WTC11 (cell line): Measurements from ENCODE around the gene FAM47E.
"Not testable (repeated sequence)": the region's sequence is repeated elsewhere in the genome, so short reads cannot be mapped to it uniquely, and the experiment has no call there.

Source experiments
- CTCF ChIP-seq: fragments of 200-600 bp; IDR thresholded peaks from 2 replicates; pipeline ENCODE4 v1.8.0; 2022; ENCODE audit warnings: antibody characterized with exemption
- EMX1 ChIP-seq: fragments of 250-450 bp; sonication (Bioruptor Pico); IDR thresholded peaks from 2 replicates; pipeline ENCODE4 v1.8.0; 2021; ENCODE audit warnings: mild to moderate bottlenecking
- FOXP1 ChIP-seq: sonication (generic); formaldehyde crosslinking; IDR thresholded peaks from 2 replicates; pipeline ENCODE4 v1.8.0; 2022; ENCODE audit warnings: missing genetic modification reagents, mild to moderate bottlenecking, moderate library complexity, borderline replicate concordance
- GABPB1 ChIP-seq: sonication (generic); formaldehyde crosslinking; IDR thresholded peaks from 2 replicates; pipeline ENCODE4 v1.8.1; 2023; ENCODE audit warnings: mild to moderate bottlenecking, missing genetic modification reagents
- IRF1 ChIP-seq: sonication (generic); formaldehyde crosslinking; IDR thresholded peaks from 2 replicates; pipeline ENCODE4 v1.8.0; 2023; ENCODE audit warnings: missing genetic modification reagents
- IRF2 ChIP-seq: sonication (generic); formaldehyde crosslinking; IDR thresholded peaks from 2 replicates; pipeline ENCODE4 v1.8.0; 2022; ENCODE audit warnings: low read depth, missing genetic modification reagents, borderline replicate concordance
- MAX ChIP-seq: sonication (generic); formaldehyde crosslinking; IDR thresholded peaks from 2 replicates; pipeline ENCODE4 v1.8.0; 2022; ENCODE audit warnings: mild to moderate bottlenecking, missing genetic modification reagents
- TEAD4 ChIP-seq: sonication (generic); formaldehyde crosslinking; IDR thresholded peaks from 2 replicates; pipeline ENCODE4 v1.8.0; 2022; ENCODE audit warnings: mild to moderate bottlenecking, missing genetic modification reagents
- USF1 ChIP-seq: sonication (generic); formaldehyde crosslinking; IDR thresholded peaks from 2 replicates; pipeline ENCODE4 v1.8.0; 2022; ENCODE audit warnings: mild to moderate bottlenecking, missing genetic modification reagents
- ZNF138 ChIP-seq: sonication (generic); formaldehyde crosslinking; conservative IDR thresholded peaks from 2 replicates; pipeline ENCODE4 v1.8.1; 2022; ENCODE audit warnings: mild to moderate bottlenecking, moderate library complexity, missing genetic modification reagents
- ZNF317 ChIP-seq: sonication (generic); formaldehyde crosslinking; IDR thresholded peaks from 2 replicates; pipeline ENCODE4 v1.8.1; 2023; ENCODE audit warnings: low read depth, mild to moderate bottlenecking, moderate library complexity, missing genetic modification reagents, borderline replicate concordance
- TF ChIP-seq, protein P1 (sequence below): sonication (generic); formaldehyde crosslinking; IDR thresholded peaks from 2 replicates; pipeline ENCODE4 v1.8.1; 2022; ENCODE audit warnings: mild to moderate bottlenecking, moderate library complexity, missing genetic modification reagents
- TF ChIP-seq, protein P2 (sequence below): sonication (generic); formaldehyde crosslinking; IDR thresholded peaks from 2 replicates; pipeline ENCODE4 v1.8.0; 2022; ENCODE audit warnings: mild to moderate bottlenecking, missing genetic modification reagents

- TF ChIP-seq CTCF; EMX1 (CRISPR knock-in tag); ZNF317 (CRISPR knock-in tag); IRF2; IRF1; ZNF138 (CRISPR knock-in tag); MAX (CRISPR knock-in tag); FOXP1 (CRISPR knock-in tag); USF1 (CRISPR knock-in tag); TEAD4 (CRISPR knock-in tag); GABPB1 (CRISPR knock-in tag): not testable (repeated sequence)
- TF ChIP-seq, protein P1, sequence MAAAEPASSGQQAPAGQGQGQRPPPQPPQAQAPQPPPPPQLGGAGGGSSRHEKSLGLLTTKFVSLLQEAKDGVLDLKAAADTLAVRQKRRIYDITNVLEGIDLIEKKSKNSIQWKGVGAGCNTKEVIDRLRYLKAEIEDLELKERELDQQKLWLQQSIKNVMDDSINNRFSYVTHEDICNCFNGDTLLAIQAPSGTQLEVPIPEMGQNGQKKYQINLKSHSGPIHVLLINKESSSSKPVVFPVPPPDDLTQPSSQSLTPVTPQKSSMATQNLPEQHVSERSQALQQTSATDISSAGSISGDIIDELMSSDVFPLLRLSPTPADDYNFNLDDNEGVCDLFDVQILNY (CRISPR knock-in tag): not testable (repeated sequence)
- TF ChIP-seq, protein P2, sequence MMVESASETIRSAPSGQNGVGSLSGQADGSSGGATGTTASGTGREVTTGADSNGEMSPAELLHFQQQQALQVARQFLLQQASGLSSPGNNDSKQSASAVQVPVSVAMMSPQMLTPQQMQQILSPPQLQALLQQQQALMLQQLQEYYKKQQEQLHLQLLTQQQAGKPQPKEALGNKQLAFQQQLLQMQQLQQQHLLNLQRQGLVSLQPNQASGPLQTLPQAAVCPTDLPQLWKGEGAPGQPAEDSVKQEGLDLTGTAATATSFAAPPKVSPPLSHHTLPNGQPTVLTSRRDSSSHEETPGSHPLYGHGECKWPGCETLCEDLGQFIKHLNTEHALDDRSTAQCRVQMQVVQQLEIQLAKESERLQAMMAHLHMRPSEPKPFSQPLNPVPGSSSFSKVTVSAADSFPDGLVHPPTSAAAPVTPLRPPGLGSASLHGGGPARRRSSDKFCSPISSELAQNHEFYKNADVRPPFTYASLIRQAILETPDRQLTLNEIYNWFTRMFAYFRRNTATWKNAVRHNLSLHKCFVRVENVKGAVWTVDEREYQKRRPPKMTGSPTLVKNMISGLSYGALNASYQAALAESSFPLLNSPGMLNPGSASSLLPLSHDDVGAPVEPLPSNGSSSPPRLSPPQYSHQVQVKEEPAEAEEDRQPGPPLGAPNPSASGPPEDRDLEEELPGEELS (CRISPR knock-in tag): not testable (repeated sequence)
Measured at GRCh38 chr4:76243877-76244276, 7.6 kb upstream of the FAM47E start.
